Subcutaneous adipose tissue (tissue), 4 donors: Measurements from ENCODE around the gene AGAP1. TPM values are rescaled to one million over a fixed set of nuclear protein-coding genes. Genes with fewer than 3 reads are reported as not detected.

Source experiments
- total RNA-seq, 4 donors: library from RNA; depleted of rRNA; stranded (reverse); fragments of >200 nt; gene quantifications; one replicate each; pipeline ENCODE4 v1.1.0, GENCODE V29; 2016
- TF ChIP-seq, protein P1 (sequence below): fragments of 450-650 bp; IDR thresholded peaks from one replicate; pipeline ENCODE4 v1.5.1; 2016; ENCODE audit warnings: low read depth, mild to moderate bottlenecking, control low read depth, antibody characterized with exemption, moderate library complexity

Gene AGAP1
- total RNA-seq, 4 donors from 2014 or later, result 13.6 to 26.3 (median 23.6) TPM

DNA sequence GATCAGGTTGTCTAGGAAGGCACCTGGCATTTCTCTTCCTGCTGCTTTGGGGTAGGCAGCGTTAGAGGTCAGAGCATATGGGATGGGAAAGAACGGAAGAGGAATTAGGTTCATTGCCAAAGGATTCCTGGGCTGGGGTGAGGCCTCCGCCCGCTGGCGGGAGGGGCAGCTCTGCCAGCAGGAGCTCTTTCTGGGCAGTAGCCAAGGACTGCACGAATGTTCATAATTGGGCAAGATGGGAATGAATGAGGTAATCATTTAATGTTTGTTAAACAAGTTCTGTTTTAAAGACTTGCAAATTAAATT is 253.9 kb downstream of the AGAP1 start:
- TF ChIP-seq, protein P1, sequence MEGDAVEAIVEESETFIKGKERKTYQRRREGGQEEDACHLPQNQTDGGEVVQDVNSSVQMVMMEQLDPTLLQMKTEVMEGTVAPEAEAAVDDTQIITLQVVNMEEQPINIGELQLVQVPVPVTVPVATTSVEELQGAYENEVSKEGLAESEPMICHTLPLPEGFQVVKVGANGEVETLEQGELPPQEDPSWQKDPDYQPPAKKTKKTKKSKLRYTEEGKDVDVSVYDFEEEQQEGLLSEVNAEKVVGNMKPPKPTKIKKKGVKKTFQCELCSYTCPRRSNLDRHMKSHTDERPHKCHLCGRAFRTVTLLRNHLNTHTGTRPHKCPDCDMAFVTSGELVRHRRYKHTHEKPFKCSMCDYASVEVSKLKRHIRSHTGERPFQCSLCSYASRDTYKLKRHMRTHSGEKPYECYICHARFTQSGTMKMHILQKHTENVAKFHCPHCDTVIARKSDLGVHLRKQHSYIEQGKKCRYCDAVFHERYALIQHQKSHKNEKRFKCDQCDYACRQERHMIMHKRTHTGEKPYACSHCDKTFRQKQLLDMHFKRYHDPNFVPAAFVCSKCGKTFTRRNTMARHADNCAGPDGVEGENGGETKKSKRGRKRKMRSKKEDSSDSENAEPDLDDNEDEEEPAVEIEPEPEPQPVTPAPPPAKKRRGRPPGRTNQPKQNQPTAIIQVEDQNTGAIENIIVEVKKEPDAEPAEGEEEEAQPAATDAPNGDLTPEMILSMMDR, result no peak

DNA sequence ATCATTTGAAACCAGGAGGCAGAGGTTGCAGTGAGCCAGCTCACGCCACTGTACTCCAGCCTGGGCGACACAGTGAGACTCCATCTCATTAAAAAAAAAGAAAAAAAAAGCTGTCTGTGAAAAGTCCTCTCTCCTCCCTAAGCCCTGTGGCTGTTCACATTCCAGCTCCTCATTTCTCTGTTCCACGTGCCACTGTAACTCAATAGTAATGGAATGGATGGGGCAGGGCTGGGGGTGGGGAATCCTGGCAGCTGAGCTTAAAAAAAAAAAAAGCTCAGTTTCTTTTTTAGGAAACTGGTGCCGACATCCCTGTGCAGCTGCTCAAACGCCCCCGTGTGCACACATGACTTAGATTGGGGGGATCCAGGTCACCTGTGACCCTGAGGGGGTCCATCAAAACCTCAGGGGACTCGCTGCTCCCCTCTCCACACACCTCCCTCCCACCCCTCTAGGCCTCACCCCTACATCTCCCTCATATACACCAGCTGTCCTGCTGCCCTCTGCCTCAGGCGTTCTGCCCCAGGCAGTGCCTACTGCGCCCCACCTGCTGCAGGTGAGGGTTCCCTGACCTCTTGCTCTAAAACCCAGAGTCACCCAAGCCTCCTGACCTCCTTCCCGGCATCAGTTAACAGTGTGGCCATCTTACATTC is 255.4 kb downstream of the AGAP1 start:
- TF ChIP-seq, protein P1, result no peak

DNA sequence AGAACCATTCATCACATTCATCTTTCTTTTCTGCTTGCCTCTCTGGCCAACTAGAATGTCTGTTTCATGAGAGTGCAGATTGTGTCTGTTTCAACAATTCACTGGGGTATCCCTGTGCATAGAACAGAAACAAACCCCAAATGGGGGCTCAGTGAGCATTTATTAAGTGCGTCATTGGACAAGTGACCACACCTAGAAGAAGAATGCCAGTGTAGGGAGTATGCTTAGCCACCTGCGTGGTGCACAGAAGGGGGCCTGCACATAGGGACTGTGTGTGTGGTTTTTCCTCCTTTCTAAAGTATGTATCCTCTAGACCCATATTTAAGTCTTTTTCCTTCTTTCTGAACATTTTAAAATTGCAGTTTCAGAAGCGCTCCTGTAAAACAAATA is 255.9 kb downstream of the AGAP1 start:
- TF ChIP-seq, protein P1, result no peak

DNA sequence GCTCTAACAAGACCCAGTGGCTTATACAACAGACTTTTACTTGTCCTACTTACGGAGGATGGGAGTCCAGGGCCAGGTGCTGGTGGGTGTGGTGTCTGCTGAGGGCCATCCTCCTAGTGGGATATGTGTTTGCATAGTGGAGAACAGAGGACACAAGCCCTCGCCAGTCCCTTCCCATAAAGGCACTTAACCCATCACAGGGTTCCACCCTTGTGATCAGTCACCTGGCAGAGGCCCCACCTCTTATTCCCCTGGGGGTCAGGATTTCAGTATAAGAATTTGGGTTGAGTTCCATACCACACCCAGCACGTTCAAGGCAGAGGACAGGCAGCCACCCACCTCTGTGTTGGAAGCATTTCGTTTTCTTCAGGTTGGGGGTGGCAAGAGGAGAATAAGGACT is 259.0 kb downstream of the AGAP1 start:
- TF ChIP-seq, protein P1, result no peak

DNA sequence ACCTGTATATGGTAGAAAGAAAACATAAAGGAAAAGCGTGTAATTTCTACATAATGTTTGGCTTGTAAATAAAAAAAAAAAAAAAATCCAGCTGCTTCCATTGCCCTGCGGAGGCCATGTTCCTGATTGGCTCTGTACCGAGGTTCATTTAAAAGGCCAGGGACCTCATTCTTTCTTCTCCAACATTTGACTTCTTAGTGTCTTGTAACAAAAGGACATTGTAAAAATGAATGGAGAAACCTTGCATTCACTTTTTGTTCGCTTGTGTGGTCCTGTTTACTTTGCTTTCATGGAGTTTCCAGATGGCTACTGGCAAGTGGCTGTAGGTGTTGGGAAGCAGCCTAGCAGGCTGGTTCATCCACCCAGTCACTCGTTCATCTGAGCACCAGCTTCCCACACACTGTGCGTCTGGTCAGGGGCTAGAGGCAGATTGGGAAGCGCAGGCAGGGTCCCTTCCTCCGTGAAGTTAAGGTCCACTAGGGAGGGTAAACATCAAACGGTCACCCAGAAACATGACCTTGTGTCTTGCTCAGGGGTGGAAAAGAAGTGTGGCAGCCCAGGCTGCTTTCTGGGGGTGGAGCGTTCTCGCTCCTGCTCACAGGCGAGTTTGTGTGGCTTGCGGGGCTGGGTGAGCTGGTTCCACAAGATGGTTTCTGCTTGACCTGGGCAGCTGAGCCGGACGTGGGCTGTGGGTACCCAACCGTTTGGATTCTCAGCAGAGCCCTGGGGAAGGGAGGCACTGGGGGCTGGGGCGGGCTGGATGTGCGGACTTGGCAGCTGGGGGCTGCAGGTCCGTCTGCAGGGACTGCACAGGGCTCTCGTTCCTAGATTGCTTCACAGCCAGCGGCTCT is 260.7 kb downstream of the AGAP1 start:
- TF ChIP-seq, protein P1, result no peak

DNA sequence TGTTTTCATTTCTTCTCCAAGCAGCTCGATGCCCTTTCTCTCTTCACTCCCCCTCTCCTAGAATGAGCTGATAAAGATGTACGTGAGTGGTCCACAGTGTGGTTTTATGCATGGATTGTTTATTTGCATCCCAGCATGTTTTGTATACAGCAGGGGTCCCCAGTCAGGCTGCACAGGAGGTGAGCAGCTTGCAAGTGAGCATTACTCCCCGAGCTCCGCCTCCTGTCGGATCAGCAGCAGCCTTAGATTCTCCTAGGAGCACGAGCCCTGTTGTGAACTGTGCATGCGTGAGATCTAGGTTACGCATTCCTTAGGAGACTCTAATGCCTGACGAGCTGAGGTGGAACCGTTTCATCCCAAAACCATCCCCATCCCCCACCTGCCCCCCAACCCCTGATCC is 262.6 kb downstream of the AGAP1 start:
- TF ChIP-seq, protein P1, result no peak

DNA sequence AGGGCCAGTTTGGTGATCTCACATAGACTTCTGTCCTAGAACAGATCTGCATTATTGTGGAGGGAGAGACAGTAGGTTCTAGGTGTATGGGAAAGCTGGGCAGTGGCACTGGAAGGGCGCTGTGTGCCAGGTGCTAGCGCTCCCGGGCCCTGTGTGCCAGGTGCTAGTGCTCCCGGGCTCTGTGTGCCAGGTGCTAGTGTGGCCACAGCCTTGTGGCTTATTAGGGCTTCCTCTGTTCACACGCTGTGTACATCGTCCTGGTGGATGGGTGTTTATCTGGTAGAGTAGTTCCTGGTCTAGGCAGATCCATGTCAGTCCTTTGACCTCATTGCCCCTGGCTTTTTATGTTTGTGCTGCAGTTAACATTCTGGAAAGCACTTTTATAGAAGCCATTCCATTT is 263.4 kb downstream of the AGAP1 start:
- TF ChIP-seq, protein P1, result no peak
